IPS-18a (cell line): ENCODE results near the gene NDUFS6.

Experiments
- H3K27ac ChIP-seq: one replicate; pipeline ENCODE4 v1.5.1; 2013; ENCODE audit warnings: low read length
- H3K27me3 ChIP-seq: one replicate; pipeline ENCODE4 v1.6.1; 2013; ENCODE audit warnings: mild to moderate bottlenecking, low read length; ENCODE audit not compliant: control insufficient read depth, insufficient read depth
- H3K36me3 ChIP-seq: one replicate; pipeline ENCODE4 v1.6.1; 2013; ENCODE audit warnings: low read depth, low read length; ENCODE audit not compliant: control insufficient read depth
- H3K4me1 ChIP-seq: one replicate; pipeline ENCODE4 v1.6.1; 2013; ENCODE audit warnings: low read depth, low read length; ENCODE audit not compliant: control insufficient read depth
- H3K4me3 ChIP-seq: one replicate; pipeline ENCODE4 v1.5.1; 2013; ENCODE audit warnings: low read length
- H3K9ac ChIP-seq: one replicate; pipeline ENCODE4 v1.6.1; 2013; ENCODE audit warnings: mild to moderate bottlenecking, low read length, moderate library complexity
- H3K9me3 ChIP-seq: one replicate; pipeline ENCODE4 v1.6.1; 2013; ENCODE audit warnings: low read depth, low read length; ENCODE audit not compliant: control insufficient read depth

The NDUFS6 gene

GRCh38 chr5:1824903-1825841, 24.0 kb downstream of the NDUFS6 start:
- Histone ChIP-seq H3K4me3 (no peak overlapping the region), H3K4me1 (no peaks in the 10 kb centered on the region), H3K9me3 (no peaks in the 10 kb centered on the region), H3K36me3 (peaks cover 22% of the 10 kb centered on the region), H3K27ac (no peak overlapping the region), H3K27me3 (no peaks in the 10 kb centered on the region), H3K9ac (no peak overlapping the region)

DNA sequence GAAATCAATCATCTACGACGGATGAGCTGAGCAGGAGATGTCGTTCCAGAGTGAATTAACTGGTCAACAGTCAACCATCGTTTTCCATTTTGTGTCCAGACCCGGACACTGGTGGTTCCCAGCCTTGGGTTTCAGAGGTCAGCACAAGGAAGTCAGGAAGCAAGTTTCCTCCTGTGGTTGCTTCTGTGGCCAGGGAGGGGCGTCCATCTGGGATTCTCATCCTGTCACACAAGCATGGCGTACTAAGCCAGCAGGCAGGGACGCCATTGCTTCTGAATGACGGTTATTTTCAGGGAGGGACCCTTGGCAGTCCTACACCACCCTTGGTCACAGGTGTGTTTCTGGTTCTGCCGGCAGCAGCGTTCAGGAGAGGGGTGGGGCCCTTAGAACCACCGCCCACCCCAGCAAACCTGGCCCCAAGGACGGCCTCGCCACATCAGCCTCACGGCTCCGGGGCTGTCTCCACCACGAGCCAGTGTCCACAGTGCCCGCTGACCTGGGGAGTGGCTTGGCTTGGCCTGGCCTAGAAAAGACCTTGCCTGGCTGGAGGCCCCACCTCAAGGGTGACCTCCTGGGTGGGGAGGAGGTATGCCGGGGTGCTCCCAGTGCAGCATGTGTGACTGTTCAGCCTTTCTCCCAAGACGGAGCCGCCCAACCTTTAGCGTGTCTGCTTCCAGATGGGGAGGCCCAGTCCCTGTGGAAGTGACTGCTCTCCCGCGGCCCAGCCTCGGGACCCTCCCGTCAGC, 25.2 kb downstream of the NDUFS6 start:
- H3K27me3 ChIP-seq: no peaks in the 10 kb centered on the region
- H3K27ac ChIP-seq: no peak overlapping the region
- peaks cover 10% of the 10 kb centered on the region for H3K36me3 ChIP-seq

GRCh38 chr5:1827025-1827885, 26.0 kb downstream of the NDUFS6 start:
- Histone ChIP-seq H3K9ac (no peak overlapping the region), H3K27me3 (peaks cover 3% of the 10 kb centered on the region), H3K4me3 (no peak overlapping the region), H3K27ac (no peak overlapping the region), H3K9me3 (no peaks in the 10 kb centered on the region), H3K4me1 (peaks cover 13% of the 10 kb centered on the region), H3K36me3 (peaks cover 3% of the 10 kb centered on the region)

More for the DNA sequence above, 25.2 kb downstream of the NDUFS6 start:
- Histone ChIP-seq H3K4me1 (peaks cover 5% of the 10 kb centered on the region), H3K4me3 (no peak overlapping the region), H3K9ac (no peak overlapping the region), H3K9me3 (no peaks in the 10 kb centered on the region)

DNA sequence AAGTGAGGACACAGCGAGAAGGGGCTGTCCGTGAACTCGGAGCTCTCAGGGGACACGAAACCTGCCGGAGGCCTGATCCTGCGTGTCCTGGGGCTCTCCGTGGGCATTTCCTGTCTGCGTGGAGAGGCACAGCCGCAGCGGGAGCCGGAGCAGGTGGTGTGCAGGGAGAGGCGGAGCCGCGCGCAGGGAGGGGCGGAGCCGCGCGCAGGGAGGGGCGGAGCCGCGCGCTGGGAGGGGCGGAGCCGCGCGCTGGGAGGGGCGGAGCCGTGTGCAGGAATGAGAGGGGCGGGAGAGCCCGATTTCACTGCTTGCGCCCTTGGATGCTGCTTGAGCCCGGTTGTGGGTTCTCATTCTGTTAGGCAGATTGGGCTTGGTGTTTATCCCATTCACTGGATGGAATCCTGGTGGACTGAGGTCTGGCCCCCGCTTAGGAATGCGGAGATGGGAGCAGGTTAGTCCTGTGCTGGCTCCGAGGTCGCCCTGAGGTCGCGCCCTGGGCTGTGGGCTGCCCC, 26.7 kb downstream of the NDUFS6 start:
- Histone ChIP-seq H3K9me3 (no peaks in the 10 kb centered on the region), H3K4me3 (no peak overlapping the region), H3K4me1 (peaks cover 15% of the 10 kb centered on the region), H3K27ac (no peak overlapping the region), H3K27me3 (peaks cover 7% of the 10 kb centered on the region), H3K36me3 (no peaks in the 10 kb centered on the region), H3K9ac (no peak overlapping the region)

- Histone ChIP-seq H3K4me3 (no peak overlapping the region), H3K9ac (no peak overlapping the region)
These were observed 29.5 kb downstream of the NDUFS6 start for GRCh38 chr5:1830571-1831228.

GRCh38 chr5:1831257-1831656, 30.1 kb downstream of the NDUFS6 start:
- peaks cover 22% of the 10 kb centered on the region for H3K4me1 ChIP-seq
- no peak overlapping the region for H3K4me3 ChIP-seq
- peaks cover 10% of the 10 kb centered on the region for H3K27me3 ChIP-seq
- no peaks in the 10 kb centered on the region for H3K36me3 ChIP-seq
- H3K9ac ChIP-seq: no peak overlapping the region
- H3K9me3 ChIP-seq: no peaks in the 10 kb centered on the region
- H3K27ac ChIP-seq: no peak overlapping the region

More at GRCh38 chr5:1830571-1831228, 29.5 kb downstream of the NDUFS6 start:
- H3K36me3 ChIP-seq: no peaks in the 10 kb centered on the region
- H3K4me1 ChIP-seq: peaks cover 22% of the 10 kb centered on the region
- H3K27ac ChIP-seq: no peak overlapping the region
- H3K27me3 ChIP-seq: peaks cover 10% of the 10 kb centered on the region
- no peaks in the 10 kb centered on the region for H3K9me3 ChIP-seq

DNA sequence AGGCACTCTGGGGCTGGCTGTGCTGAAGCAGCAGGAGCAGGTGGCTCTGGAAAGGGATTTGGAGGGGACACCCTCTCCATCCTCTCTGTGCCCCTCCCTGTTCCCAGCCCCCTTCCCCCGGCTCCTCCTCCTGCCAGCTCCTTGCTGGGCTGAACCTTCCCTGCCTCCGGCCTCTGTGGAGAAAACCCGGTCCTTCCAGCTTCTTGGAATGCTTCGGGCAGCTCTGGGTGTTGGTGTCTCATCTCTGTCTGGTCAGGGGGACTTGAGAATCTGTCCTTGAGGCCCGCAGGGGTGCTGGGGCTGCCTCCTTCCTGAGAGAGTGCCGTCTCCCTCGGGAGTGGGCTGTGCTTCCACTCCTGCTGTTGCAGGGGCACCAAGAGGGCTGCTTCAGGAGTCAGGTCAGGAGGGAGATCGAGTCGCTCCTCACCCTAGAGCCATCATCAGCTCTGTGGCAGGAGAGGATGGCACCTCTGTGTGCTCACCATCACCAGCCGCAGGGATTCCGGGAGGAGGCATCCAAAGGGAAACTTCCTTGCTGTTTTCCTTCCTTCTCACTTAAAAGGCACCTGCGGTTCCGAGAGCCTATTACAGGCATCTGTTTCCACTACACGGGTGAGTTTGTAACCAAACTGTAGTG, 30.6 kb downstream of the NDUFS6 start:
- H3K27ac ChIP-seq: no peak overlapping the region
- peaks cover 22% of the 10 kb centered on the region for H3K4me1 ChIP-seq
- no peaks in the 10 kb centered on the region for H3K36me3 ChIP-seq
- no peaks in the 10 kb centered on the region for H3K9me3 ChIP-seq
- peaks cover 10% of the 10 kb centered on the region for H3K27me3 ChIP-seq
- H3K9ac ChIP-seq: no peak overlapping the region
- no peak overlapping the region for H3K4me3 ChIP-seq

GRCh38 chr5:1832511-1833250, 31.5 kb downstream of the NDUFS6 start:
- no peak overlapping the region for H3K27ac ChIP-seq
- peaks cover 10% of the 10 kb centered on the region for H3K27me3 ChIP-seq
- H3K4me3 ChIP-seq: no peak overlapping the region
- H3K9ac ChIP-seq: no peak overlapping the region
- H3K4me1 ChIP-seq: peaks cover 22% of the 10 kb centered on the region
- no peaks in the 10 kb centered on the region for H3K36me3 ChIP-seq
- H3K9me3 ChIP-seq: no peaks in the 10 kb centered on the region

DNA sequence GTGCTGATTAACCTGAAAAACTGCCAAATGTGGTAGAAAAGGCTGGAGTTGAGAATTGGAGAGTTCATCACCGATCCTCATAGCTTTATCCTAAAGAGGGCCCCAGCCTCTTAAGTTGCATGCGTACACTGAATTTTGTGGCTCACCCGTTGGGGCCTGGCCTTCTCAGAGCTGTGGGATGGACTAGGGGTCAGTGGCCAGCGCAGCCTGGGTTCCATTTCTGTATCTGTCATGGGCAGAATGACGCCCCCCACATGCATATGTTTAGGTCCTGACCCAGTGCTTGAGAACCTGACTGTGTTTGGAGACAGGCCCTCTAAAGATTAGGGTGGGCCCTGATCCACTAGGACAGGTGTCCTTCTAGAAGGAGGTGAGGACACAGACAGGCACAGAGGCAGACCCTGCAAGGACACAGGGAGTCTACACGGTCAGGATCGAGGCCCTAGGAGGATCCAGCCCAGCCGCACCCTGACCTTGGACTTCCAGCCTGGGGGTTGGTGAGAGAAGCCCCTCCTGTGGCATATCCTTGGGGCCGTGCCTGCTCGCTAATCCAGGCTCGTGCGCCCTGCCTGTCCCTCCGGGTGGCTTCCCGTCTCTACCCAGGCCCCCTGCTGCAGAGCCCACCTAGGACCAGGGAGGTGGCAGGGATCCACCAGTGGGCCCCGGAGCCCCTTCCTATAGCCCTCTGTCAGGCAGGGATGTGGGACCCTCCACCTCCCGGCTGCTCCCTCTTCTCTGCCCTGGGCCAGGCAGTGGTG, 32.2 kb downstream of the NDUFS6 start:
- Histone ChIP-seq H3K36me3 (no peaks in the 10 kb centered on the region), H3K9me3 (no peaks in the 10 kb centered on the region), H3K27me3 (peaks cover 10% of the 10 kb centered on the region), H3K4me1 (peaks cover 22% of the 10 kb centered on the region), H3K27ac (no peak overlapping the region), H3K4me3 (no peak overlapping the region), H3K9ac (no peak overlapping the region)
